Right lobe of liver (tissue), 6 donors: ENCODE measurements around the gene DNAI4. TPM values are rescaled to one million over a fixed set of nuclear protein-coding genes. Genes with fewer than 3 reads are reported as not detected.

Experiments used
- ATAC-seq, 4 donors: fragments of 200-7000 bp; cut with Tn5 transposase; one replicate each; pipeline ENCODE4 v1.9.1; 2020; ENCODE audit warnings: mild to moderate bottlenecking in 4 of 4, moderate library complexity in 4 of 4
- DNase-seq, 3 donors: peaks; one replicate each; pipeline ENCODE4 v3.0.0-alpha.2; 2020
- H3K27ac ChIP-seq, 3 donors: fragments of 200-600 bp; one replicate each; pipeline ENCODE4 v1.8.0; 2022
- H3K27me3 ChIP-seq, 2 donors: fragments of 200-600 bp; one replicate each; pipeline ENCODE4 v1.8.0; 2022
- H3K36me3 ChIP-seq, 4 donors: fragments of 200-600 bp; sonication (generic) in 1 of 4; one replicate each; pipeline versions ENCODE4 v1.5.1 to v1.8.0; 2017 to 2022; ENCODE audit warnings: control low read depth in 1 of 4
- H3K4me1 ChIP-seq, 4 donors: fragments of 200-600 bp; sonication (generic) in 1 of 4; one replicate each; pipeline versions ENCODE4 v1.5.1 to v1.8.0; 2017 to 2022; ENCODE audit warnings: control low read depth in 1 of 4
- H3K4me3 ChIP-seq, 3 donors: fragments of 200-600 bp; one replicate each; pipeline ENCODE4 v1.8.0; 2022
- H3K9me3 ChIP-seq, 4 donors: fragments of 200-600 bp; sonication (generic) in 1 of 4; one replicate each; pipeline versions ENCODE4 v1.5.1 to v1.8.0; 2017 to 2022; ENCODE audit warnings: control low read depth in 1 of 4
- CTCF ChIP-seq, 4 donors: fragments of 200-600 bp in 3 of 4; fragments of 450-650 bp in 1 of 4; IDR thresholded peaks; one replicate each; pipeline versions ENCODE4 v1.5.1 to v1.8.0; 2016 to 2022; ENCODE audit warnings: antibody characterized with exemption in 4 of 4, mild to moderate bottlenecking in 2 of 4
- POLR2A ChIP-seq: fragments of 450-650 bp; IDR thresholded peaks from one replicate; pipeline ENCODE4 v1.6.1; 2017; ENCODE audit warnings: antibody characterized with exemption, mild to moderate bottlenecking
- WGBS: methylation state at CpG from one replicate; pipeline ENCODE4 v1.1.6; 2018; ENCODE audit warnings: low coverage, low lambda C conversion rate; ENCODE audit not compliant: insufficient coverage; ENCODE audit errors: missing lambda C conversion rate; 5-methylcytosine and 5-hydroxymethylcytosine counted together
- intact Hi-C, 2 donors: fragments of 100-400 bp; cut with DNase I; formaldehyde crosslinking; loops; one replicate each; pipeline versions ENCODE4 v1.11.2 to v1.14.1; 2022
- total RNA-seq, 6 experiments: library from RNA; depleted of rRNA in 2 of 6; stranded (reverse); fragments of >200 nt in 2 of 6; fragmentation: NEBNext Ultra II Directional in 3 of 6; extraction: Animal tissue kit (Norgen Biotek cat#: 25700) in 3 of 6; gene quantifications; one replicate each; pipeline versions ENCODE4 v1.1.0 to v1.2.4, GENCODE V29; 2016 to 2023
- donor health status: DM: no; HTN: yes; CAD: no.
- donor health status: DM: no; HTN: no; CAD: no.
- donor health status: DM: no; HTN: no; CAD: no.
- donor health status: DM: no; HTN: yes; CAD: no.
- donor health status: DM: no; HTN: yes; CAD: no.

The DNAI4 gene
- total RNA-seq, 6 experiments from 2014 or later: 0.80 to 3.4 (median 1.4) TPM

DNA sequence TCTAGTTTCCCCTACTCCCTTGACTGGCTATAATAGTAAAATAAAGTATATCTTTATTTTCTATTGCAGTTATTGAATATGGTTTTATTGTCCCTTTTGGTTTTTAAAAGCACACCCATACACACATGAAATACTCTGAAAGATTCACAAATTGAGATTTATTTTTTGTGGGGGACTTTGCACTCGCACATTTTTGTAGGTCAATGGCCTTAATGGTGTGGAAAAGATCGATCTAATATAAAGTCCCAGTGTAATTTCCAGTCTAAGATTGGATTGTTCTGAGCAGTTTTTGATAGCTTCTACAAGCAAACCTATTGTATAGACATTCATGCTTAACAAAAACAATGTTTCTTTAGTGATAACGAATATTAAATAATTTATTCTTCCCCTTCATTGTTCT lies 64.1 kb downstream of the DNAI4 start:
- DNase-seq (no peak), ATAC-seq (peak in 2 of 4 donors; percentile 55)
- no peaks in the 10 kb centered on the region for H3K9me3 ChIP-seq
- H3K27me3 ChIP-seq: no peaks in the 10 kb centered on the region
- H3K36me3 ChIP-seq: no peaks in the 10 kb centered on the region
- WGBS: 41% methylated on average over 3 of the region's 3 CpGs
- TF ChIP-seq POLR2A (no peak), CTCF (IDR thresholded peaks at IDR 0.05) (no peak)
- H3K27ac ChIP-seq: no peak overlapping the region
- intact Hi-C loops: no loop called here
- no peaks in the 10 kb centered on the region for H3K4me1 ChIP-seq
- no peak overlapping the region for H3K4me3 ChIP-seq

- intact Hi-C loops: no loop called here
- WGBS: 50% methylated on average over 1 of the region's 1 CpG
Measured at GRCh38 chr1:66853379-66853778, 71.3 kb downstream of the DNAI4 start.

DNA sequence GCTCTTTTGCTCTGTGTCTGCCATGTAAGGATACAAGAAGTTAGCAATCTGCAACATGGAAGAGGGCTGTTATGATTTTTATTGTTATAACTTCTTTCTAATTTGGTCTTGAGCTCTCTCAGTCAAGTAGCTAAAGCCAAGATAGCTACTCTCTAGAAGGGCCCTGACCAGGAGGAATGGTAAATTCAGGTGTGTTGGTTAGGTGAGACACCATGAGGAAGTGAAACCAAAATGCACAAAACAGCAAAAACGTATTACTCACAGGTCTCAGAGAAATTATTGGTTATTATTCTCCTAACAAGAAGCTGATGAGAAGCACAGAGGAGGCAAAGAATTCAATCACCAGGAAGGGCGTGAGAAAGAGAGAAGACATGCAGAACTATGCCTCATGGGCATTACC lies 71.8 kb downstream of the DNAI4 start:
- WGBS: 50% methylated on average over 1 of the region's 2 CpGs
- Histone ChIP-seq H3K4me1 (no peaks in the 10 kb centered on the region), H3K36me3 (no peaks in the 10 kb centered on the region), H3K27me3 (no peaks in the 10 kb centered on the region), H3K4me3 (no peak overlapping the region), H3K27ac (no peak overlapping the region), H3K9me3 (no peaks in the 10 kb centered on the region)
- no peak for TF ChIP-seq CTCF (IDR thresholded peaks at IDR 0.05)
- TF ChIP-seq POLR2A: no peak
- ATAC-seq: no peak
- intact Hi-C loops: no loop called here
- no peak for DNase-seq

More at GRCh38 chr1:66853379-66853778, 71.3 kb downstream of the DNAI4 start:
- ATAC-seq (no peak), DNase-seq (no peak)
- H3K27me3 ChIP-seq: no peaks in the 10 kb centered on the region
- H3K4me1 ChIP-seq: no peaks in the 10 kb centered on the region
- no peak for TF ChIP-seq POLR2A
- TF ChIP-seq CTCF (IDR thresholded peaks at IDR 0.05): no peak
- no peaks in the 10 kb centered on the region for H3K36me3 ChIP-seq
- H3K27ac ChIP-seq: no peak overlapping the region
- no peaks in the 10 kb centered on the region for H3K9me3 ChIP-seq
- H3K4me3 ChIP-seq: no peak overlapping the region

- H3K4me1 ChIP-seq: no peaks in the 10 kb centered on the region
- 100% methylated on average over 1 of the region's 1 CpG for whole genome bisulfite sequencing
- H3K36me3 ChIP-seq: no peaks in the 10 kb centered on the region
- H3K27ac ChIP-seq: no peak overlapping the region
- ATAC-seq (no peak), DNase-seq (no peak)
- H3K4me3 ChIP-seq: no peak overlapping the region
- no peaks in the 10 kb centered on the region for H3K27me3 ChIP-seq
- intact Hi-C loops: no loop called here
- TF ChIP-seq CTCF (IDR thresholded peaks at IDR 0.05): no peak
- no peak for TF ChIP-seq POLR2A
- H3K9me3 ChIP-seq: no peaks in the 10 kb centered on the region
Measured at GRCh38 chr1:66850989-66851388, 73.7 kb downstream of the DNAI4 start.

DNA sequence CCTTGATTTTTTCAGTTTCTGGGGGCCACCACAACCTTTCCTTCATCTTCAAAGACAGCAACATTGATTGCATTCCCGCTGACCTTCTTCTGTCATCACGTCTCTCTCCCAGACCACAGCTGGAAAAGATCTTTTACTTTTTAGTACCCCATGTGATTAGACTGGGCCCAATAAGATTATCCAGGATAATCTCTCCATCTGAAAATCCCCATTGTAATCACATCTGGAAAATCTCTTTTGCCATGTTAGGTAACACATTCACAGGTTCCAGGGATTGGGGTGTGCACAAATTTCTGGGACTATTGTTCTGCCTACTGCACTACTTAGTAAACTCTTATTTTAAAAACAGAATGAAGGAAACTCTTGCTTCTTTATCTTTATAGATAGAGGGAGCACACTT lies 76.5 kb downstream of the DNAI4 start:
- no peaks in the 10 kb centered on the region for H3K9me3 ChIP-seq
- no peak overlapping the region for H3K27ac ChIP-seq
- no peaks in the 10 kb centered on the region for H3K27me3 ChIP-seq
- DNase-seq (no peak), ATAC-seq (no peak)
- H3K4me1 ChIP-seq: no peaks in the 10 kb centered on the region
- WGBS: 97% methylated on average over 2 of the region's 2 CpGs
- H3K4me3 ChIP-seq: no peak overlapping the region
- H3K36me3 ChIP-seq: no peaks in the 10 kb centered on the region
- TF ChIP-seq POLR2A (no peak), CTCF (IDR thresholded peaks at IDR 0.05) (no peak)
- intact Hi-C loops: no loop called here
